ENCODE results near the gene NEO1.

DNA sequence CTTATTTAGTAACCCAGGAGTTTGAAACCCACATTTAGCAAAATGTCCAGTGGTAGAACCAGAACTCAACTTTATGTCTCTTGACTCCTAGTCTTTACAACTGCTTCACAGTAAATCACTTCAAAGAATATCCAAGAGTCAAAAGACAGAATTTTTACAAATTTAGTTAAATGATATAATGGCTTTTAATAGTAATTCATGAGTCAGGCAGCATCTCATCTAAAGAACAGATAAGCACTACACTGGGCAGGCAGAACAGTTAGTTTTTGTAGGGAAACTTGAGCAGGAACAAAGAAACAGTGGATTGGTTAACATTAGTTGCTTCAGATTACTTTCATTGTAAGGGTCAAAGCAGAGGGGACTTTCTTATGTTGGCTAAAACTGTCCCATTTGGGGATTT lies 120.2 kb downstream of the NEO1 start:
- no peak for TF ChIP-seq POLR2AphosphoS5 (IDR thresholded peaks at IDR 0.05; ENCODE audit: borderline replicate concordance, low read depth, low read length)
- no peak for TF ChIP-seq EZH2 (IDR thresholded peaks at IDR 0.05)

Measured in SK-N-MC (cell line).